ENCODE data around the gene VWA3B. TPM values are rescaled to one million over a fixed set of nuclear protein-coding genes. Genes with fewer than 3 reads are reported as not detected.

The VWA3B gene
- total RNA-seq, 2 experiments from 2014 or later = not detected

DNA sequence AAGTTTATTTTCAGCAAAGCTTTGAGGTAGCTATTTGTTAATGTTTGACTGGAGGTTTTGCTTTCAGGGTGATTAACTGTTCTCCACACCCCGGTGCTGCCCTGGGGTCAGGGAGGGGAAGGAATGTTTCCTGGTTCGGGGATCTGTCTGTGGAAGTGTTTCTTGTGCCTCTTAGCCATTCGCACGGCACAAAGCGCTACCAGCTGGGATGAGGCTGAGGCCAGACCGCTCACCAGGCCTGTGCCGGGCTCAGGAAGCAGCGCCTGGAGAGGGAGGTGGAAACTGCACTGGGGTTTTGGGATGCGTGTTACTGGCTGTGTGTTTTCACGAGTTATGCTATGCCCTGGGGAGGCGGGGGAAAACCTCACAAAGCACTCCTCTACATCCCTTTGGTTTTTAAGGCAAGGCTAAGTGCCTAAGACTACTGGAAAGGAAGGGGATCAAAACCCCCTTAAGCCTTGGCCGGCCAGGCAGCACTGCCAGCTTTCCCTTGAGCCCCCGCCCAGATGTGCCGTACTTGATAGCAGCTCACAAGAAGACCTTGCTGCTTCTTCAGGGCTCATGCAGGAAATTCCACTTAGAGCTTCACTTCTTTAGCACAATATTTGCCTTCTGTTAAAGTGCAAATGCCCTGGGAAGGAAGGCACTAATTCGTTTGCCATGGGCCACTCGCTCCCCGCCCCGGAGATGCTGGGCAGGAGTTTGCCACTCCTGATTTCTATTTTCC is 193.6 kb downstream of the VWA3B start:
- no TSS peak for BruUV-seq (replicated peaks)
- ChIA-PET POLR2A (no interaction called here), CTCF (ENCODE audit: unreplicated experiment) (no interaction called here)
- Histone ChIP-seq H3K79me2 (ENCODE audit: insufficient read depth, low read depth, low read length) (no peaks in the 10 kb centered on the region), H3K9me2 (ENCODE audit: insufficient read depth, low read length) (no peaks in the 10 kb centered on the region), H3K9me3 (ENCODE audit: low read length) (no peaks in the 10 kb centered on the region), H3K4me3 (ENCODE audit: low read depth, low read length, poor library complexity, severe bottlenecking) (no peak overlapping the region), H3K27ac (ENCODE audit: low read depth, low read length, poor library complexity, severe bottlenecking) (no peak overlapping the region), H4K20me1 (ENCODE audit: insufficient read depth, low read length) (no peaks in the 10 kb centered on the region), H2AFZ (ENCODE audit: low read length) (no peak overlapping the region), H3K36me3 (ENCODE audit: insufficient read depth, low read length) (no peaks in the 10 kb centered on the region), H3K4me2 (ENCODE audit: low read length) (no peak overlapping the region), H3K4me1 (ENCODE audit: insufficient read depth, low read length, poor library complexity, severe bottlenecking) (no peaks in the 10 kb centered on the region)
- DNase-seq (ENCODE audit: low spot score) = no peak
- no peak for TF ChIP-seq EZH2phosphoT487 (IDR thresholded peaks at IDR 0.05; ENCODE audit: borderline replicate concordance, low read depth, low read length)
- TF ChIP-seq, protein P1, sequence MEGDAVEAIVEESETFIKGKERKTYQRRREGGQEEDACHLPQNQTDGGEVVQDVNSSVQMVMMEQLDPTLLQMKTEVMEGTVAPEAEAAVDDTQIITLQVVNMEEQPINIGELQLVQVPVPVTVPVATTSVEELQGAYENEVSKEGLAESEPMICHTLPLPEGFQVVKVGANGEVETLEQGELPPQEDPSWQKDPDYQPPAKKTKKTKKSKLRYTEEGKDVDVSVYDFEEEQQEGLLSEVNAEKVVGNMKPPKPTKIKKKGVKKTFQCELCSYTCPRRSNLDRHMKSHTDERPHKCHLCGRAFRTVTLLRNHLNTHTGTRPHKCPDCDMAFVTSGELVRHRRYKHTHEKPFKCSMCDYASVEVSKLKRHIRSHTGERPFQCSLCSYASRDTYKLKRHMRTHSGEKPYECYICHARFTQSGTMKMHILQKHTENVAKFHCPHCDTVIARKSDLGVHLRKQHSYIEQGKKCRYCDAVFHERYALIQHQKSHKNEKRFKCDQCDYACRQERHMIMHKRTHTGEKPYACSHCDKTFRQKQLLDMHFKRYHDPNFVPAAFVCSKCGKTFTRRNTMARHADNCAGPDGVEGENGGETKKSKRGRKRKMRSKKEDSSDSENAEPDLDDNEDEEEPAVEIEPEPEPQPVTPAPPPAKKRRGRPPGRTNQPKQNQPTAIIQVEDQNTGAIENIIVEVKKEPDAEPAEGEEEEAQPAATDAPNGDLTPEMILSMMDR (conservative IDR thresholded peaks at IDR 0.05; ENCODE audit: low read length) = no peak
- intact Hi-C loops (cut with micrococcal nuclease; ENCODE audit: unreplicated experiment) = no loop called here

DNA sequence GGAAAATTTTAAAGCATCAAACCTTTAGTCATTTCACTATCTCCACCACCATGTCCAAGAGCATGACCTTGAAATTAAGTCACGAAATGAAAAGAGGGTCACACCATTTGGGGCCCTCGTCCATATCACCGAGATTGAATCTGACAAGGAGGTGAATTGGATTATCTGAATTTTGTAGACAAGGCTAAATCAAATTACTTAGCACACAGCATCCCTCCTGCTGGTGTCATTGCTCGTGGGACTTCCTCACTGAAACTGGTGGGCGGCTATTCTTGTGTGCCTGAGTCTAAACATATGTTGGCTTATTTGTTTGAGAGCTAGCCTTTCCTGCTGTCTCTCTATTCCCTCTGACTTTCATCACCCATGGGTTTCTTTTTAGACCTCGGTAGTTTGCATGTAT is 194.6 kb downstream of the VWA3B start:
- H3K4me2 ChIP-seq (ENCODE audit: low read length) = no peak overlapping the region
- TF ChIP-seq, protein P1 (conservative IDR thresholded peaks at IDR 0.05; ENCODE audit: low read length) = no peak
- TF ChIP-seq EZH2phosphoT487 (IDR thresholded peaks at IDR 0.05; ENCODE audit: borderline replicate concordance, low read depth, low read length) = no peak
- no peaks in the 10 kb centered on the region for H3K9me2 ChIP-seq (ENCODE audit: insufficient read depth, low read length)
- no peaks in the 10 kb centered on the region for H3K4me1 ChIP-seq (ENCODE audit: insufficient read depth, low read length, poor library complexity, severe bottlenecking)
- H3K9me3 ChIP-seq (ENCODE audit: low read length) = no peaks in the 10 kb centered on the region
- no peak overlapping the region for H3K27ac ChIP-seq (ENCODE audit: low read depth, low read length, poor library complexity, severe bottlenecking)
- no TSS peak for BruUV-seq (replicated peaks)
- no peak overlapping the region for H2AFZ ChIP-seq (ENCODE audit: low read length)
- H3K4me3 ChIP-seq (ENCODE audit: low read depth, low read length, poor library complexity, severe bottlenecking) = no peak overlapping the region
- CTCF ChIA-PET (ENCODE audit: unreplicated experiment) = no interaction called here
- no peak for DNase-seq (ENCODE audit: low spot score)
- intact Hi-C loops (cut with micrococcal nuclease; ENCODE audit: unreplicated experiment) = no loop called here
- POLR2A ChIA-PET = no interaction called here
- H3K79me2 ChIP-seq (ENCODE audit: insufficient read depth, low read depth, low read length) = no peaks in the 10 kb centered on the region
- H3K36me3 ChIP-seq (ENCODE audit: insufficient read depth, low read length) = no peaks in the 10 kb centered on the region
- H4K20me1 ChIP-seq (ENCODE audit: insufficient read depth, low read length) = no peaks in the 10 kb centered on the region

DNA sequence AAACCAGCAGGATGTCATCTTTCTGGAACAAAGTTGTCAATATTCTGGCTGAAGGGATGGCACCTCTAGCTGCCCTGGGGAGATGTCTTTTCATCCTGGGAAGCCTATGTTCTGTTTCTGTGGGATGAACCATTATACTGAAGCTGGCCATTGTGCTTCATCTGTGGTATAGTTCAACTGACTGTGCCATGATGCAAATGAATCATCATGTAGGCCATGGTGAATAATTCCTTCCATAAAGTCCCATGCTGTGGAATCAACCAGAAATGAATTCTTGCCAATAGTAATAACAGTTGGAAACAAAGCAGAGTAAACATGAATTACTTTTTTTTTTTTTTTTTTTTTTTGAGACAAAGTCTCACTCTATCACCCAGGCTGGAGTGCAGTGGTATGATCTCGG is 195.1 kb downstream of the VWA3B start:
- Histone ChIP-seq H3K4me1 (ENCODE audit: insufficient read depth, low read length, poor library complexity, severe bottlenecking) (no peaks in the 10 kb centered on the region), H3K9me2 (ENCODE audit: insufficient read depth, low read length) (no peaks in the 10 kb centered on the region), H3K27ac (ENCODE audit: low read depth, low read length, poor library complexity, severe bottlenecking) (no peak overlapping the region), H3K4me2 (ENCODE audit: low read length) (no peak overlapping the region), H2AFZ (ENCODE audit: low read length) (no peak overlapping the region), H3K79me2 (ENCODE audit: insufficient read depth, low read depth, low read length) (no peaks in the 10 kb centered on the region), H4K20me1 (ENCODE audit: insufficient read depth, low read length) (no peaks in the 10 kb centered on the region), H3K9me3 (ENCODE audit: low read length) (no peaks in the 10 kb centered on the region), H3K4me3 (ENCODE audit: low read depth, low read length, poor library complexity, severe bottlenecking) (no peak overlapping the region), H3K36me3 (ENCODE audit: insufficient read depth, low read length) (no peaks in the 10 kb centered on the region)
- ChIA-PET POLR2A (no interaction called here), CTCF (ENCODE audit: unreplicated experiment) (no interaction called here)
- BruUV-seq (replicated peaks) = no TSS peak
- intact Hi-C loops (cut with micrococcal nuclease; ENCODE audit: unreplicated experiment) = no loop called here
- TF ChIP-seq, protein P1 (conservative IDR thresholded peaks at IDR 0.05; ENCODE audit: low read length) = no peak
- no peak for TF ChIP-seq EZH2phosphoT487 (IDR thresholded peaks at IDR 0.05; ENCODE audit: borderline replicate concordance, low read depth, low read length)
- no peak for DNase-seq (ENCODE audit: low spot score)
